Measurements from ENCODE around the gene TCF19.
A peak's percentile ranks its signal among the peaks of the same experiment; 100 is the strongest.
"Not testable (repeated sequence)": the region's sequence is repeated elsewhere in the genome, so short reads cannot be mapped to it uniquely, and the experiment has no call there.

Gene TCF19

GRCh38 chr6:31158863-31159855 lies 770 bp downstream of the TCF19 start:
- DNase-seq (ENCODE audit: insufficient read length, low spot score), result no peak
- TF ChIP-seq TAF1 (IDR thresholded peaks at IDR 0.05; ENCODE audit: low read depth, low read length), result no peak
- peak; percentile 31; the same call in 1 of the 2 replicates for TF ChIP-seq POLR2A (IDR thresholded peaks at IDR 0.05; ENCODE audit: low read depth, low read length)
- no peak for TF ChIP-seq POU2F2 (IDR thresholded peaks at IDR 0.05; ENCODE audit: low read depth, low read length)
- TF ChIP-seq PAX5 (IDR thresholded peaks at IDR 0.05; ENCODE audit: insufficient read depth, low read length, severe bottlenecking), result no peak
- TF ChIP-seq POLR2AphosphoS5 (IDR thresholded peaks at IDR 0.05; ENCODE audit: low read depth, low read length), result no peak
- no peak for TF ChIP-seq SPI1 (IDR thresholded peaks at IDR 0.05; ENCODE audit: low read depth, low read length)
- FAIRE-seq, result peak; percentile 20

GRCh38 chr6:31161216-31162126 lies 3.1 kb downstream of the TCF19 start:
- TF ChIP-seq POU2F2 (IDR thresholded peaks at IDR 0.05; ENCODE audit: low read depth, low read length) (no peak), PAX5 (IDR thresholded peaks at IDR 0.05; ENCODE audit: insufficient read depth, low read length, severe bottlenecking) (no peak), TAF1 (IDR thresholded peaks at IDR 0.05; ENCODE audit: low read depth, low read length) (no peak), POLR2A (IDR thresholded peaks at IDR 0.05; ENCODE audit: low read depth, low read length) (no peak), SPI1 (IDR thresholded peaks at IDR 0.05; ENCODE audit: low read depth, low read length) (no peak), POLR2AphosphoS5 (IDR thresholded peaks at IDR 0.05; ENCODE audit: low read depth, low read length) (no peak)
- FAIRE-seq (no peak), DNase-seq (ENCODE audit: insufficient read length, low spot score) (no peak)

- FAIRE-seq (no peak), DNase-seq (ENCODE audit: insufficient read length, low spot score) (no peak)
- TF ChIP-seq POLR2A (IDR thresholded peaks at IDR 0.05; ENCODE audit: low read depth, low read length) (no peak), POLR2AphosphoS5 (IDR thresholded peaks at IDR 0.05; ENCODE audit: low read depth, low read length) (no peak), POU2F2 (IDR thresholded peaks at IDR 0.05; ENCODE audit: low read depth, low read length) (no peak), SPI1 (IDR thresholded peaks at IDR 0.05; ENCODE audit: low read depth, low read length) (no peak), PAX5 (IDR thresholded peaks at IDR 0.05; ENCODE audit: insufficient read depth, low read length, severe bottlenecking) (no peak), TAF1 (IDR thresholded peaks at IDR 0.05; ENCODE audit: low read depth, low read length) (no peak)
Measured at GRCh38 chr6:31162463-31163165, 4.2 kb downstream of the TCF19 start.

- DNase-seq (ENCODE audit: insufficient read length, low spot score), result no peak
- FAIRE-seq, result peak; percentile 40
- no peak for TF ChIP-seq POLR2AphosphoS5 (IDR thresholded peaks at IDR 0.05; ENCODE audit: low read depth, low read length)
- TF ChIP-seq TAF1 (IDR thresholded peaks at IDR 0.05; ENCODE audit: low read depth, low read length), result no peak
- no peak for TF ChIP-seq SPI1 (IDR thresholded peaks at IDR 0.05; ENCODE audit: low read depth, low read length)
- TF ChIP-seq POU2F2 (IDR thresholded peaks at IDR 0.05; ENCODE audit: low read depth, low read length), result no peak
- no peak for TF ChIP-seq PAX5 (IDR thresholded peaks at IDR 0.05; ENCODE audit: insufficient read depth, low read length, severe bottlenecking)
- no peak for TF ChIP-seq POLR2A (IDR thresholded peaks at IDR 0.05; ENCODE audit: low read depth, low read length)
Measured at GRCh38 chr6:31163922-31164321, 5.5 kb downstream of the TCF19 start.

GRCh38 chr6:31164475-31165063 lies 6.2 kb downstream of the TCF19 start:
- DNase-seq (ENCODE audit: insufficient read length, low spot score), result not testable (repeated sequence)
- peak; percentile 35 for FAIRE-seq

GRCh38 chr6:31165064-31165832 lies 6.9 kb downstream of the TCF19 start:
- FAIRE-seq (peak; percentile 87), DNase-seq (ENCODE audit: insufficient read length, low spot score) (peak; percentile 50)
- TF ChIP-seq POU2F2 (IDR thresholded peaks at IDR 0.05; ENCODE audit: low read depth, low read length) (peak; percentile 97), POLR2A (IDR thresholded peaks at IDR 0.05; ENCODE audit: low read depth, low read length) (peak; percentile 78), POLR2AphosphoS5 (IDR thresholded peaks at IDR 0.05; ENCODE audit: low read depth, low read length) (peak; percentile 76)

GRCh38 chr6:31165986-31166385 lies 7.6 kb downstream of the TCF19 start:
- no peak for FAIRE-seq
- DNase-seq (ENCODE audit: insufficient read length, low spot score), result no peak
- TF ChIP-seq POLR2AphosphoS5 (IDR thresholded peaks at IDR 0.05; ENCODE audit: low read depth, low read length) (no peak), POLR2A (IDR thresholded peaks at IDR 0.05; ENCODE audit: low read depth, low read length) (no peak), POU2F2 (IDR thresholded peaks at IDR 0.05; ENCODE audit: low read depth, low read length) (no peak), PAX5 (IDR thresholded peaks at IDR 0.05; ENCODE audit: insufficient read depth, low read length, severe bottlenecking) (no peak), SPI1 (IDR thresholded peaks at IDR 0.05; ENCODE audit: low read depth, low read length) (no peak), TAF1 (IDR thresholded peaks at IDR 0.05; ENCODE audit: low read depth, low read length) (no peak)

- FAIRE-seq (no peak), DNase-seq (ENCODE audit: insufficient read length, low spot score) (no peak)
- TF ChIP-seq POLR2AphosphoS5 (IDR thresholded peaks at IDR 0.05; ENCODE audit: low read depth, low read length) (no peak), TAF1 (IDR thresholded peaks at IDR 0.05; ENCODE audit: low read depth, low read length) (no peak), SPI1 (IDR thresholded peaks at IDR 0.05; ENCODE audit: low read depth, low read length) (no peak), PAX5 (IDR thresholded peaks at IDR 0.05; ENCODE audit: insufficient read depth, low read length, severe bottlenecking) (no peak), POU2F2 (IDR thresholded peaks at IDR 0.05; ENCODE audit: low read depth, low read length) (no peak), POLR2A (IDR thresholded peaks at IDR 0.05; ENCODE audit: low read depth, low read length) (no peak)
Measured at GRCh38 chr6:31168606-31169005, 10.2 kb downstream of the TCF19 start.

Data from GM12891 (cell line).